Dermis microvascular lymphatic vessel endothelial cell (primary cell): ENCODE results near the gene BCLAF3. TPM values are rescaled to one million over a fixed set of nuclear protein-coding genes. Genes with fewer than 3 reads are reported as not detected.

Experiments used
- DNase-seq, 2 donors: peaks; one replicate each; pipeline versions ENCODE4 v3.0.0 to v3.0.0-alpha.2; 2010; ENCODE audit warnings: low read depth in 2 of 2
- total RNA-seq: library from RNA; depleted of rRNA; stranded (reverse); fragments of >200 nt; gene quantifications from 2 replicates; pipeline ENCODE4 v1.2.1, GENCODE V29; 2014

The BCLAF3 gene
- 2.3 and 2.5 TPM in 2 replicates for total RNA-seq

DNA sequence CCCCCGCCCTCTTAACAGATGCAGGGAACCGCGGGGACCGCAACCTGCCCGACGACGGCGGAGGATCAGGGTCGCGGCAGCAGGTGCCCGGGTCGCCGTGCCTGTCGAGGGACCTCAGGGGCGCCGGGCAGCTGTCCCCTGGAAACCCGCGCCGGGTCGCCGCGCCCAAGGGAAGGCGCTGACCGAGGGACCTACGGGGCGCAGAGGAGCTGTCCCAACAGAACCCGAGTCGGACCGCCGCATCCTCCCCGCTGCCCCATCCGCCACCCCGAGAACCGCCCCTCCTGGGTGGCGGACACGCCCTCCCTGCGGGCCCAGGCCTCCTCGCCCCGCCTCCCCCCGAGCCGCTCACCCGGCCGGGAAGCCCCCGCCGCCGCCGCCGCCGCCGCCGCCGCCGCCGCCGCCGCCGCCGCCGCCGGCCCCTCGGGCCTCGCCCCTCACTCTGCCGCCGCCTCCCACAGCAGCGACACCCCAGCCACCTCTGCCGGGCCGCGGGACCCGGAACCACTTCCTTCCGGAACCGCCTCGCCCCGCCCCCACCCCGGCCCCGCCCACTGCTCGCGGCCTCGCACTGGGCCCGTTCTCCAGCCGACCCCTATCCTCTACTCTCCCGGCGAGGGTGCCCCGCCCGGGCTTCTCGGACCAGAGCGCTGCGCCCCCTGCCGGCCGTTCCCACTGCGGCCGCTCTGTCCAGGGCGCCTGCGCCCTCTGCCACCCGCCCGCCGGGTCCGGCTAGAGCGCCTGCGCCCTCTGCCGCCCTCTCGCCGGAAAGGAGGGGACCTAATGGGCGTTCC lies at the start of gene BCLAF3:
BCLAF3 (minus strand) TSS at position 506 of the 794 bp plus-strand sequence. CDS start 20,797 bp downstream, outside the sequence.
- DNase-seq: peak; percentile 55 to 84

DNA sequence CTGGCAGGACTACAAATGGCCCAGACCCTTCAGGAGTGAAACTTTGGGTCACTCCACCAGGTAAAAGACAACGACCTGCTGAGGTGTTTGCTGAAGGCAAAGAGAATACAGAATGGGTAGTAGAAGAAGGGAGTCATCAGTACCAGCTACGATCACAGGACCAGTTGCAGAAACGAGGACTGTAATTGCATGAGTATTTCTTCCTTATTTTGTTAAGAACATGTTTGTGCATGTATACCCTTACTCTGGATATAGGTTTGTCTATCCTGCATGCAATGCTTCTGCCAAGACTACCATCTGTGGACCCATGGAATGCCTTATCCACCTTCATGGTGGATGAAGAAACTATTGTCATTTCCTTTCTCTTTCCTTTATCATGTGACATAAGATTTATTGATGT lies 48.1 kb upstream of the BCLAF3 start:
- DNase-seq: no peak

DNA sequence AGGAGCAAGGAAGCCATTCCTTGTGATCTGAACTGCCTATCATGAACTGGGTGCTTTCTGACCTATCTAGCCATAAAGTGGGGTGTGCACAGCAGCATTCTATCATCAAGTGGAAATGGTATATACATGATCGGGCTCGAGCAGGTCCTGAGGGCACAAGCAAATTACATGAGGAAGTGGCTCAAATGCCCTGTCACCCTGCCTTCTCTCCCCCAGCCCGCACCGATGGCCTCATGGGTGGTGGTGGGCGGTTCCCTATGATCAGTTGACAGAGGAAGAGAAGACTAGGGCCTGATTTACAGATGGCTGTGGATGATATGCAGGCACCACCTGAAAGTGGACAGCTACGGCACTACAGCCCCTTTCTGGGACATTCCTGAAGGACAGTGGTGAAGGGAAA lies 46.3 kb upstream of the BCLAF3 start:
- no peak for DNase-seq

DNA sequence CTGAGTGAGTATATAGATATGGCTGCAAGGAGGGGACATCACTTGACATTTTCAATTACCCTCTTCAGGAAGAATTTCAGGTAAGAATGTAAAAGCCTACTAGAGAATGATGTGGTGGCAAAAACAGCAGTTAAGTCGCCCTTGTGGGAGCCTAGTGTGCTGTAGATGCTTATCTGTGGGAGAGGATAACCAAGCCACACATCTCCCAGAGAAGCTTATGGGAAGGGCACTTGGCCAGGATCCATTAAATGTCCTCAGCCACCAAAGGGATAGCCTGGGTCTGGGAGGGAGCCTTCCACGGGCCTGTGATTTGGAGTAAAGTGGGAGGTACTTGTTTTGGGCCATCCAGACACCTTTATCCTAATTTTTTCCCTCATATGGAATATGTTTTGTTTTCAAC lies 41.3 kb upstream of the BCLAF3 start:
- DNase-seq: no peak

DNA sequence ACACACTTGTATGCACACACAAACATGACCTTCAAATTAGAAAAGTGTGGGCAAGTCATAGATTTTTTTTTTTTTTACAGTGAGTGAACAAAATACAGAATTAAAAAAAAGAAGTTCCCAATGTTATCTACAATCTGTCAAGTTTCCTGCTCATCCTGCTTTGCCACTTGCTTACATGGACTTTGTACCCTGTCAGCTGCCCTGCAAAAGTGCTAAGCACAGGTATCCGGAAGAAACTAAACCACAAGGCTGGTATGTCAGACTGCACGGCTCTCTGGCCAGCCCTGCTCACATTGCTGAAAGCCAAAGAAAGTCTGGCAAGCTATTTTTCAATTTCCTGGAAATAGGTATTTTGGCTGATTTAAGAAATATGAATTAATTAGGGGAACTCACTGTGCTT lies 38.9 kb upstream of the BCLAF3 start:
- DNase-seq: no peak

DNA sequence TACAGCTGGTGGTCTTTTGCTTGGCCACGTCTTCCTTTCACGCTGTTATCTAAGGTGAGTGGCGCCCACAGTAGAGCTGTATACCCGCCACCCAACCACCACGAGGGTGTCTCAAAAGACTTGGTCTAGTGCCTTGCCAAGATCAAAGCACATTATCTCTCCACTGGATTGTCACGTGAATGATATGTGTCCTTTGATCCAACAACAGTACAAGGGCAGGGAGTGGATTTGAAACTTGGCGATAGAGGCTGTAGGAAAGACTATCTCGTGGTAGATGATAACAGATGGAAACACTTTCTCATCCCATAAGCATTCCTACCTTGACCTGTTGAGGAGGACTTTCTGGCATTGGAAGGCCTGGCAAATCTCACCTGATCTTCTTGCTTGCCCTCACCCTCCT lies 37.7 kb upstream of the BCLAF3 start:
- DNase-seq: no peak

DNA sequence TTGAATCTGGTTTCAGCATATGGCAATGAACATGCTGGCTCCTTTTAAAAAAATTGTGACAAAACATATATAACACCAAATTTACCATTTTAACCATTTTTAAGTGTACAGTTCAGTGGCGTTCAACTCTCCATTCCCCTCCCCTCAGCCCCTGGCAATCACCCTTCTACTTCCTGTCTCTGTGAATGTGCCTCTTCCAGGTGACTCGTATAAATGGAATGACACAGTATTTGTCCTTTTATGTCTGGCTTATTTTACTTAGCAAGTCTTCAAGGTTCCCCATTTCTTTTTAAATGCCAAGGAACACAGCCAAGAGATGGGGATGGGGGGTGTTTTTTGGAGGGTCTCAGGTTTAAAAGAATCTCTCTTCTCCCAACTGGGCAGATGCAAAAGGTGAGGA lies 35.4 kb upstream of the BCLAF3 start:
- DNase-seq: no peak

DNA sequence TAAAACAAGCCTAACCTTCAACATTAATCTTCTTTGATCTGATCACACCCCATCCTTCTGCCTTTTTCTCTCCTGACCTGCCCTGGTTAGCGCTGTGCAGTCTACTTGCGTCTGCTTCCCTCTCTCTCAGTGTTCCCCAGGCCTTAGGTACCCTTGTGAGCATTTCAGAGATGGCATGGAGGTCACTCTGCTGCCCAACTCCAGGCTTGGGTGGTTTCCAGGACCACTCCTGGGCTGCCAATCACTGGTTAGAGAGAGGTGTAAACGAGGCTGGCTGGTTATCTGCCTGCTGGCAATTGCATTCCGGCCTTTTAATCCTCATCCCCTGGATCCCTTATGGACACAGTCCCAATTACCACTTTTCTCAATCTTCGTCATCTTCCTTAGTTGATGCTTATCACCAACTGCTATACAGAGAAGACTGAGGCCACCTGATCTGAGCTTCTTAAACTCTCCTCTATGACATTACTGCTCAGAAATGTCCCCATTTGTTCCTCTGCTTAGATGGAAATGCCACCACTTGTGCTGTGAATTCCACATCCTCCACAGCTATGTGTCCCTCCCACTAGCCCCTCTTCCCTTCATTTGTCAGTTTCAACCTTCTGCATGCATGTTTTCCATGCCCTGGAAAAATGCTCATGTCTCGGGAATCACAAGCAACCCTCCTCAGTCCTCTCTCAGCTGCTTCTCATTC lies 29.0 kb upstream of the BCLAF3 start:
- no peak for DNase-seq

DNA sequence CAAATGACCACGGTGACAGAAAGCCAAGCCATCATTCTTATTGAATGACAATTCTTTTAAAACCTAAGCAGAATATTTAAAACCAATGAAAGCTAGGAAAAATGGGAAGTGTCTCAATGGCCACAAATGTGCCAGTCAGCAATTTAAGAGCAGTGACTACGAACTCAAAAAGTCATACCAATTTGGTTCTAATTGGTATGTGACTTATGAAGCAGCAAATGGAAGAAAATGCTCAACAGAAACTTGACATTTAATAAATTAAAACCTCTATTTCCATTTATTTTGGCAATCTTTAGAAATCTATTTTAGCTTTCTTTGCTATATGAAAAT lies 25.7 kb upstream of the BCLAF3 start:
- no peak for DNase-seq

DNA sequence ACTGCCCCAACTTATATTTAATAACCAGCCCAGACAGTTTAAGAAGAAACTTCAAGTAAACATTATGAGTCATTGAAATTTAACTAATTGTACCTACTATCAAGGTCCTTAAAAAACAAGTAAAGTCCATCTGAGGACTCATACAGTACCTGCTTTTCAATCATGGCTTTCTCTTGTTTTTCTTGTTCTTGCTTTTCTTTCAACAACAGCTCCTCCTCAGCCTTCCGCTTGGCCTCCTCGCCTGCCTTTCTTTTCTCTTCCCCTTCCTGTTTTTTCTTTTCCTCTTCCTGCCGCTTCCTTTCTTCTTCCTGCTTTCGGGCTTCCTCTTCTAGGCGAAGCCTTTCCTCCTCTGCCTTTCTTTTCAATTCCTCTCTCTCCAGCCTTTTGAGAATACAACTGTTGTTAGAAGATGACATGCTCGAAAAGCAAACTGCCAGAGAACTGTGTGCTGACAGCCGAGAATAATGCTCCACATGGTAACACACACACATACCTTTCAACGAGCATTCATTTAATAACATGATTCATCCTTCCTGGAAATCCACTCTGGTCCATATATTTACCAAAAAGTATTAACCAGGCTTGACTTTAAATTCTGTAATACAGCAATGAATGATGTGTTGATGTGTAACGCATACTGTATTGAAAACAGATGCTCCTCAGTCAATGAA lies 25.2 kb upstream of the BCLAF3 start:
- DNase-seq: peak in 1 of 2 donors; percentile 9

DNA sequence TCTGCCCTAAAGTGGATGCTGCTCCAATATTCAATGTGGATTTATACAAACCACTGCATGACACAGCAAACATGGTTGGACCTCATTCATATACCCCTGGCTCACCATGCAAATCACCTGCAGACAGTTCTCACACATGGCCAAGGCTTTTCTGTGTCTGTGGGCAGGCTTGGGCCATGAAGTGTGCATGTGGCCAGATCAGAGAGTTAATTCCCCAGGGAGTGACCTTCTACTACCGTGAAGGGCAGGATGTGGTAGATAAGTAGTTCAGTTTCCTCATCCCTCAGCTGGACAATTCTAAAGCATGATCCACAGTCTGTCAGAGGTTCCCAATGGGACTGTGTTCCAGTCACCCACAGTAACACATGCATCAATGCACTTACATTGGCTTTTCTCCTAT lies 24.6 kb upstream of the BCLAF3 start:
- DNase-seq: no peak

DNA sequence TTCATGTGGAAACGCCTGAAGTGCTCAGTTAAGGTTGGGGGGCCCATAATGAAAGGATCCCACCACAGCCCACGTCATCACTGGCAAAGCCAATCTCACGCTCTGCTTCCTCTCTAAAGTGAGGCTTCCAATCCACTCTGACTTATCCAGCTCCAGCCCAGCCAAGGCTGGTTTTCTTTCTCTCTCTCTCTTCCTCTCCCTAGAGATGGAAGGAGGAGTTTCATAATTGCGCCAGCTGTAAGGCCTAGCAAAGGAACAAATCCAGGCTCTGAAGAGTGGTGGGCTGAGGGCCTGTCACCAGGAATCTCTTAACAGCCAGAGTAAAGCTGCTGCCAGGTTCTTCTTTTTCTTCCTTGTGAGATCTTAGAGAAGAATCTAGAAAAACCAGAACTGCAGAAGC lies 20.7 kb upstream of the BCLAF3 start:
- no peak for DNase-seq

DNA sequence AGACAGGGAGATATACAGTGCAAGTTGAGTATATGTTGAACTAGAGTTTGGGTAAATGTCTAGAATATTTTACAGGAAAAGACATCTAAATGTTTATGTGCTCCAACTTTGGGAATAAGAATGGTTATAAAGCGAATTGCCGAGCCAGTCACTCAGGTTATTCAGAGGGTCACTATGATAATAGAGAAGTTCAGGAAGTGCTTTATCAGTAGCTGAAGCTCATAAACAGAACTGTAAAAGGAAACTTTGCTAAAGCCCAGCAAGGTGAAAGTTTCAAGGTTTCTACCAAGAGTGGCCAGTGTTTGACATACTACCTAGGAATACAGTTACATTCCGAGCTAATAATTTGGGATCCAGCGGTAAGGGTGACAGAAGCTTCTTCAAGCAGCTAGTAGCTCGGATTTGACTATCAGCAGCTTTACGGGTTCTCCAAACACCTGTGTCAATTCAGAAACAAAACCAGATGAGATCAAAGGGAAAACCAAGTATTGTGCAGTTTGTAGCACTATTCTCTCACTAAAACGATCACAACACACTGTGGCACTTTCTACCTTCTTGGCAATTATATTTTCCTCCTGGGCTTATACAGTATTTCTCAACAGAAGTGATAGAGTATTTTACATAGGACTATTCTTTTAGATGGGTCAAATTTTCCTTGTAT lies 17.2 kb upstream of the BCLAF3 start:
- DNase-seq: no peak

DNA sequence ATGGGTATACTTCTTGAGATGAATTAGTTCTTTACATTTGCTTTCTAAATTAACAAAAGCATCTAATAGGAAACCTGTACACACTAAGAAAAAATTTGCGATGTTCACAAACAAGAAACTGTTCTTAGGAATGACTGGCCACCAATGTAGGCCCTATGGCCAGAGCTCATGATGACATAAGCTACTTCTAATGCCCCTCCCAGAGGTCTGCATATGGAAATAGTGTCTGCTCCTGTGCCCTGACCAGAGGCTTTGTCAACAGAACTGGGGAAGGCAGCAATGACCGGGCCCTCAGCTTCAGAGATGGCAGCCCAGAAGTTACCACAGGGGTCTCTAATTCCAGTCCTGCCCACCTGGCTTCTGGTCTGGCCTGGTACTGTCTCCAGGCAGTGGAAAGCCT lies 15.0 kb upstream of the BCLAF3 start:
- DNase-seq: no peak

DNA sequence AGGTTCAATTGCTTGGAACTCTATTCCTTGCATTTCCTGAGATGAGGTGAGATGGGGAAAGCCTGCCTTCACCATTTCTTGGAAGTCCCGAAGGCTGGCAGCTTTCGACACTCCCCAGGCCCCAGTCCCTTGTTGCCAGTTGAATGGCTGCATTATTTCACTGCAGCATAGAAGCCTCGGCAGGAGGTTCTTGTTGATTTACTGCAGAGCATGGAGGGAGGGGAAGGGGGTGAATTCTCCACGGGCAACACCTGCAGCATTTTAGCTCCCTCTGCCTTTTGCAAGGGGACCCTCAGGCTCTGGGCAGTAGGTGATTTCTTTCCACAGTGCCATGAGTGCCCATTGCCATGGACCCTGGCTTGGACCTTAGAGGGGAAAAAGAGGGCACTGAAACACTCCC lies 10.7 kb upstream of the BCLAF3 start:
- no peak for DNase-seq

DNA sequence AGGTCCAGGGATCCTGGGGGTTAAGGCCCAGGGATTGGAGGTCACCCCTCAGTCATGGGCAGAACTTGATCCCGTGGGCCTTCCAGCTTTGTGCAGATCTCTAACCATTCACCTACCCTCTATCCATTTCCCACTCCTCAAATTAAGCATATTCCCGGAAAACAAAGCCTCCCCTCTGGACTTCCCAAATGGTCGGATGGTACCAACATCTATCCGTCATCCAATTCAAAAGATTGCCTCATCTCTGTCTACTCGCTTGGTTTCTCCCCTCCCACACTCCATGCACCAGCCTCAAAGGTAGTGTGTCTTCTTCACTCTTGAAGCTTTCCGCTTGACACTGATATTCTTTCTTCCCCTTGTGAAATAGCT lies 473 bp upstream of the BCLAF3 start:
- DNase-seq: no peak

DNA sequence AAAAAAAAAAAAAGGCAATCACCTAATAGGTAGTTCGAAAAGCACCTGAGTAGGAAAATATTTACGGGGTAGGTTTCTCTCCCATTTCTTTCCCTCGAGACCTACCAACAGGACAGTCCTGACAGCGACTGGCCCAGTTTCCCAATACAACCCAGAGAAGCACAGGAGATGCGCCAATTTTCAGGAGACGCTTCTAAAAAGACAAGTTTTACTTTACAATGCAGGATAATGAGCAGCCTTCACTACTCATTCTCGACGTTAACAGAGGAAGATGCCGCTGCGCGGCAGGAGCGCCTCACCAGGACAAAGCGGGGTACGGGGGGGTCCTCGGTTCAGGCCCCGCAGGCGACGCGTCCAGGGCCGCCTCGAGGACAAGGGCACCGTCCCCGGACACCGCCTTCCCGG lies 708 bp downstream of the BCLAF3 start:
- no peak for DNase-seq

DNA sequence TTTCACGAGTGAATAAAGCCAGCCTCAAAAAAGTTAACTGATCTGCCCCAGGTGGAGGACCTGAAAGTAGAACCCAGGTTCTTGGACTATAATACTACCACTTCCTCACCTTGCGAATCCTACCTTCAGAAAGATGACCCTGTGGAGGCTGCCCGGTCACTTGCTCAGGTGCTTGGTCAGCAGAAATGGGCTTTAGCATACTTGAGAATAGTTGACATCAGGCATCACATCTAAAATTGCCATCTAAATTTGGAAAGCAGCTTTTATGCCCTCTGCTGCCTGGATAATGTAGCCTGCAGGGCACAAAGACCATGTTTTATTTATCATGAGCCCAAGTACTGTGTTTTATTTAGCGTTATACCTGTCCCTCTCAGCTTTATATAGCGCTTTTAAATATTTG lies 3.0 kb downstream of the BCLAF3 start:
- DNase-seq: no peak

DNA sequence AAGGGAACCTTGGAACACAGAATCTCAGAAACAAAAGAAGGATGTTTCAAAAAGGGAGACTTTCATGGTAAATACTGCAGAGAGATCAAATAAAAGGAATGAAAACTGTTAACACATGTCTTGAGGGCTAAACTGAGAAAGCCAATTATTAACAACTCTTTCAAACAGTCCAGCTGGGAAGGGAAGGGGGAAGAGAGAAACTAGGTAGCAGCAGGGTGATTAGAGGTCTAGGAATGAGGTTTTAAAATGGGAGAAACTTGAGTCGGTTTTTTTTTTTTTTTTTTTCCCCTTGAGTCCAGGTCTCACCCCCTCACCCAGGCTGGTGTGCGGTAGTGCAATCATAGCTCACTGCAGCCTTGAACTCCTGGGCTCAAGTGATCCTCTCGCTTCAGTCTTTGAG lies 4.3 kb downstream of the BCLAF3 start:
- DNase-seq: no peak

DNA sequence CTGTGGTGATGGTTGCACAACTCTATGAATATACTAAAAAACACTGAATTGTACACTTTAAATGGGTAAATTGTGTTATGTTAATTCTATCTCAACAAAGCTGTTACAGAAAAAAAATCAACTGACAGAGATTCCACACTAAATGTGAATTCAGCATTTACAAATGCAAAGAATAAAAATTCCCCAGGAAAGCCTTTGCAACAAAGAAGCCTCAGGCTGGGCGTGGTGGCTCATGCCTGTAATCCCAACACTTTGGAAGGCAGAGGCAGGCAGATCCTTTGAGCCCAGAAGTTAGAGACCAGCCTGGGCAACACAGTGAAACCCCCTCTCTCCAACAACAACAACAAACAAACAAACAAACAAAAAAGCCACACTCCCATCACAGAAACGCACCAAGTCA lies 8.9 kb downstream of the BCLAF3 start:
- DNase-seq: no peak

DNA sequence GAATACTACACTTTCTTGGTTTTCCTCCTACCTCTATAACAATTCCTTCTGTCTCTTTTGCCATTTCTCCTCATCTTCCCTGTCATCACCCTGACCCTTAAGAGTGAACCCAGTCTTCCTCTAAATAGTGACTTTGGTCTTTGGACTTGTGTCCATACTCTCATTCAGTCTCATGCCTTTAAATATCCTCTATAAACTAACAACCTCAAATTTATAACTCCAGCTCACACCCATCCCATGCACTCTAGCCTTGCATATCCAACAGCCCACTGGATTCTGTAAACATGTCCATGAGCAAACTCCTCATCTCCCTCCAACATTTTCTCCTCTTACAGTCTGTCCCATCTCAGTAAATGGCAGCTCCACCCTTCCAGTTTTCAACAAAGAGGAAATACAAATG lies 15.0 kb downstream of the BCLAF3 start:
- DNase-seq: no peak

DNA sequence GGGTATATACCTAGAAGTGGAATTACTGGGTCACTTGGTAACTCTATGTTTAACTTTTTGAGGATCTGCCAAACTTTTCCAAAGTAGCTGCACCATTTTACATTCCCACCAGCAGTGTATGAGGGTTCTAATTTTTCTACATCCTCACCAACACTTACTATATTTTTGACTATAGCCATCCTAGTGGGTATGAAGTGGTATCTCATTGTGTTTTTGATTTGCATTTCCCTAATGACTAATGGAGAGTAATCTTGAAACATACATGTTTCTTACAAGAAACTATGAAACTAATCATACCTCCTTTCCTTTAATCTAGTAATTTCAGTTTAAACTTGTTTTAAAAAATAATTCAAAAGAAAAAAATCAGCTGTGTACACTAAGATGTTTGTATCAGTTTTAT lies 17.9 kb downstream of the BCLAF3 start:
- no peak for DNase-seq
